PFSK-1 (cell line): ENCODE measurements around the gene LTBP2.

Experiments
- POLR2AphosphoS5 ChIP-seq: IDR thresholded peaks from 2 replicates; pipeline ENCODE4 v1.6.1; 2012; ENCODE audit warnings: low read depth, mild to moderate bottlenecking, control low read depth, low read length, moderate library complexity
- SIN3A ChIP-seq: IDR thresholded peaks from 2 replicates; pipeline ENCODE4 v1.6.1; 2012; ENCODE audit warnings: mild to moderate bottlenecking, low read length, moderate library complexity, borderline replicate concordance; ENCODE audit not compliant: insufficient read depth

- TF ChIP-seq POLR2AphosphoS5 (no peak), SIN3A (no peak)
Measured at GRCh38 chr14:74587363-74587707, 24.7 kb downstream of the LTBP2 start.
